IgD-negative memory B cell (primary cell): Measurements from ENCODE around the gene SPDYC. TPM values are rescaled to one million over a fixed set of nuclear protein-coding genes. Genes with fewer than 3 reads are reported as not detected.

Experiments used
- H3K27ac Mint-ChIP-seq, 3 donors: one replicate each; pipeline ENCODE4 v1.8.0; 2020 to 2022; ENCODE audit warnings: mild to moderate bottlenecking in 3 of 3, mixed read lengths in 3 of 3, moderate library complexity in 1 of 3
- H3K27me3 Mint-ChIP-seq: one replicate; pipeline ENCODE4 v1.8.0; 2021; ENCODE audit warnings: mixed read lengths
- H3K36me3 Mint-ChIP-seq: one replicate; pipeline ENCODE4 v1.8.0; 2020; ENCODE audit warnings: mild to moderate bottlenecking, mixed read lengths
- H3K4me1 Mint-ChIP-seq, 3 donors: one replicate each; pipeline ENCODE4 v1.8.0; 2020 to 2022; ENCODE audit warnings: mixed read lengths in 3 of 3, mild to moderate bottlenecking in 1 of 3
- H3K4me3 Mint-ChIP-seq, 4 donors: one replicate each; pipeline ENCODE4 v1.8.0; 2020 to 2022; ENCODE audit warnings: mild to moderate bottlenecking in 4 of 4, mixed read lengths in 4 of 4, moderate library complexity in 3 of 4
- H3K9me3 Mint-ChIP-seq, 3 donors: one replicate each; pipeline ENCODE4 v1.8.0; 2020 to 2021; ENCODE audit warnings: mixed read lengths in 3 of 3, mild to moderate bottlenecking in 1 of 3
- polyA plus RNA-seq: library from polyadenylated mRNA; unstranded; fragments of 300-500 nt; fragmentation: Illumina TruSeq; gene quantifications from one replicate; pipeline ENCODE4 v1.2.3, GENCODE V29; 2021

The SPDYC gene
- polyA plus RNA-seq, 1 donor from 2014 or later, result not detected

GRCh38 chr11:65213322-65214211 lies 43.5 kb downstream of the SPDYC start:
- no peaks in the 10 kb centered on the region for H3K27me3 Mint-ChIP-seq
- peaks cover 2% of the 10 kb centered on the region for H3K36me3 Mint-ChIP-seq
- H3K4me1 Mint-ChIP-seq, result peaks cover 3 to 9% (median 5%) of the 10 kb centered on the region in 3 donors
- H3K4me3 Mint-ChIP-seq, result peak overlapping the region in 2 of 4 donors; percentile 45 to 90
- H3K9me3 Mint-ChIP-seq, result no peaks in the 10 kb centered on the region
- no peak overlapping the region for H3K27ac Mint-ChIP-seq

GRCh38 chr11:65214212-65214845 lies 44.3 kb downstream of the SPDYC start:
- Mint-ChIP-seq H3K4me1 (peaks cover 3 to 9% (median 5%) of the 10 kb centered on the region in 3 donors), H3K4me3 (peak overlapping the region in 2 of 4 donors; percentile 33 to 63), H3K9me3 (no peaks in the 10 kb centered on the region), H3K27ac (peak overlapping the region in 1 of 3 donors; percentile 6), H3K36me3 (no peaks in the 10 kb centered on the region), H3K27me3 (no peaks in the 10 kb centered on the region)

- peaks cover 3 to 9% (median 5%) of the 10 kb centered on the region in 3 donors for H3K4me1 Mint-ChIP-seq
- no peak overlapping the region for H3K4me3 Mint-ChIP-seq
- peaks cover 3% of the 10 kb centered on the region for H3K36me3 Mint-ChIP-seq
- no peaks in the 10 kb centered on the region for H3K9me3 Mint-ChIP-seq
- H3K27ac Mint-ChIP-seq, result no peak overlapping the region
- no peaks in the 10 kb centered on the region for H3K27me3 Mint-ChIP-seq
Observed at GRCh38 chr11:65215441-65216076, 45.5 kb downstream of the SPDYC start.

GRCh38 chr11:65216830-65217229 lies 46.8 kb downstream of the SPDYC start:
- Mint-ChIP-seq H3K27ac (no peak overlapping the region), H3K27me3 (no peaks in the 10 kb centered on the region), H3K36me3 (peaks cover 3% of the 10 kb centered on the region), H3K4me3 (no peak overlapping the region), H3K9me3 (no peaks in the 10 kb centered on the region), H3K4me1 (peaks cover 3 to 9% (median 5%) of the 10 kb centered on the region in 3 donors)

GRCh38 chr11:65217441-65218423 lies 47.7 kb downstream of the SPDYC start:
- Mint-ChIP-seq H3K4me3 (no peak overlapping the region), H3K27me3 (no peaks in the 10 kb centered on the region), H3K4me1 (peaks cover 3 to 9% (median 5%) of the 10 kb centered on the region in 3 donors), H3K36me3 (peaks cover 3% of the 10 kb centered on the region), H3K9me3 (no peaks in the 10 kb centered on the region), H3K27ac (no peak overlapping the region)

GRCh38 chr11:65218446-65218845 lies 48.4 kb downstream of the SPDYC start:
- Mint-ChIP-seq H3K4me1 (peaks cover 2 to 5% (median 4%) of the 10 kb centered on the region in 3 donors), H3K27me3 (no peaks in the 10 kb centered on the region), H3K27ac (no peak overlapping the region), H3K4me3 (no peak overlapping the region), H3K9me3 (no peaks in the 10 kb centered on the region), H3K36me3 (peaks cover 3% of the 10 kb centered on the region)

- peaks cover 3% of the 10 kb centered on the region for H3K36me3 Mint-ChIP-seq
- no peak overlapping the region for H3K4me3 Mint-ChIP-seq
- peaks cover 0 to 4% (median 0%) of the 10 kb centered on the region in 3 donors for H3K4me1 Mint-ChIP-seq
- H3K27me3 Mint-ChIP-seq, result no peaks in the 10 kb centered on the region
- no peak overlapping the region for H3K27ac Mint-ChIP-seq
- no peaks in the 10 kb centered on the region for H3K9me3 Mint-ChIP-seq
Observed at GRCh38 chr11:65219930-65220213, 49.8 kb downstream of the SPDYC start.

DNA sequence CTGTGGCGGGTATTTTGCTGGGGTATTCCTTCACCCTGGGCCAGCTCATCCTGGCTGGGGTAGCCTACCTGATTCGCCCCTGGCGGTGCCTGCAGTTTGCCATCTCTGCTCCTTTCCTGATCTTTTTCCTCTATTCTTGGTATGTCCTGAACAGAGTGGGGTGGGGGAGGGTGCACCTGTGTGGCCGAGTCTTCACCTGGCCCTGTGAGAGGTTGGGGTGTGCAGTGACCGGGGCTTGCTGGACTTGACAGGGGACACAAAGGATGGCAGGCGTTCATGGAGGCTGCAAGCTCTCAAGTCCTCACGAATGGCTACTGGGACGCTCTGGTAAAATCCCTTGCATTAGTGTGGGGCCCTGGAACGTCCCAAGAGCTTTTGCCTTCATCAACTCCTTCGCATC lies 51.0 kb downstream of the SPDYC start:
- Mint-ChIP-seq H3K9me3 (no peaks in the 10 kb centered on the region), H3K4me1 (peaks cover 2 to 6% (median 6%) of the 10 kb centered on the region in 3 donors), H3K4me3 (no peak overlapping the region), H3K27ac (no peak overlapping the region), H3K36me3 (peaks cover 3% of the 10 kb centered on the region), H3K27me3 (peaks cover 5% of the 10 kb centered on the region)

Other genes with a start within 250 kb of the SPDYC start
- 11.4 TPM for gene PPP2R5B, start 245.5 kb upstream of the SPDYC start, polyA plus RNA-seq
- not detected for gene GPHA2, start 234.3 kb upstream of the SPDYC start, polyA plus RNA-seq
- 0.39 TPM for gene MAJIN, start 198.1 kb upstream of the SPDYC start, polyA plus RNA-seq
- 0.29 TPM for gene BATF2, start 173.3 kb upstream of the SPDYC start, polyA plus RNA-seq
- gene ARL2, start 156.1 kb upstream of the SPDYC start, polyA plus RNA-seq, result 100 TPM
- gene SNX15, start 142.8 kb upstream of the SPDYC start, polyA plus RNA-seq, result 24.4 TPM
- gene SAC3D1, start 129.0 kb upstream of the SPDYC start, polyA plus RNA-seq, result 7.2 TPM
- gene NAALADL1, start 111.7 kb upstream of the SPDYC start, polyA plus RNA-seq, result 21.5 TPM
- 2.0 TPM for gene CDCA5, start 86.2 kb upstream of the SPDYC start, polyA plus RNA-seq
- 36.4 TPM for gene ZFPL1, start 86.0 kb upstream of the SPDYC start, polyA plus RNA-seq
- 88.2 TPM for gene VPS51, start 74.0 kb upstream of the SPDYC start, polyA plus RNA-seq
- 18.2 TPM for gene TM7SF2, start 58.4 kb upstream of the SPDYC start, polyA plus RNA-seq
- gene ZNHIT2, start 52.5 kb upstream of the SPDYC start, polyA plus RNA-seq, result 20.2 TPM
- gene FAU, start 48.1 kb upstream of the SPDYC start, polyA plus RNA-seq, result 1,422 TPM
- gene MRPL49, start 47.9 kb upstream of the SPDYC start, polyA plus RNA-seq, result 95.5 TPM
- gene SYVN1, start 35.7 kb upstream of the SPDYC start, polyA plus RNA-seq, result 61.2 TPM
- gene CAPN1, start 11.7 kb downstream of the SPDYC start, polyA plus RNA-seq, result 113 TPM
- 13.0 TPM for gene POLA2, start 91.7 kb downstream of the SPDYC start, polyA plus RNA-seq
- gene CDC42EP2, start 144.6 kb downstream of the SPDYC start, polyA plus RNA-seq, result not detected
- 77.7 TPM for gene DPF2, start 163.6 kb downstream of the SPDYC start, polyA plus RNA-seq
- gene TIGD3, start 184.5 kb downstream of the SPDYC start, polyA plus RNA-seq, result 2.3 TPM
- gene SLC25A45, start 212.4 kb downstream of the SPDYC start, polyA plus RNA-seq, result 17.8 TPM
- 54.2 TPM for gene FRMD8, start 216.4 kb downstream of the SPDYC start, polyA plus RNA-seq